IMR-90 (cell line): ENCODE measurements around the gene CHRNA1. TPM values are rescaled to one million over a fixed set of nuclear protein-coding genes. Genes with fewer than 3 reads are reported as not detected.

ENCODE experiments used
- ATAC-seq: fragments of 200-7000 bp; cut with Tn5 transposase; 2 replicates; pipeline ENCODE4 v1.9.1; 2020; ENCODE audit warnings: low read depth, mild to moderate bottlenecking, moderate library complexity
- BruUV-seq: library from RNA; stranded (reverse); fragments of 400-500 nt; replicated peaks from 2 replicates; lab custom pipeline; 2021; lab: Mats Ljungman, UMichigan
- CTCF ChIA-PET: fragments of 300-600 bp; formaldehyde crosslinking; extraction: SDS; loops from one replicate; lab custom pipeline; 2021; ENCODE audit warnings: antibody characterized with exemption; lab: Yijun Ruan, JAX
- POLR2A ChIA-PET: fragments of 300-600 bp; sonication (Branson Sonifier 250); formaldehyde crosslinking; loops from one replicate; lab custom pipeline; 2022; ENCODE audit warnings: antibody characterized with exemption; ENCODE audit not compliant: unreplicated experiment; lab: Charles Lee
- DNase-seq: peaks from one replicate; pipeline ENCODE4 v3.0.0; 2013
- H2AFZ ChIP-seq: replicated peaks from 2 replicates; pipeline ENCODE3; 2013; ENCODE audit warnings: low read length, mild to moderate bottlenecking; ENCODE audit not compliant: poor library complexity
- H2AK5ac ChIP-seq: 2 replicates; pipeline ENCODE4 v1.6.1; 2013; ENCODE audit warnings: low read depth, low read length, inconsistent platforms
- H2AK9ac ChIP-seq: replicated peaks from 2 replicates; pipeline ENCODE3; 2013; ENCODE audit warnings: mild to moderate bottlenecking, low read depth, low read length, moderate library complexity; ENCODE audit not compliant: poor library complexity
- H2BK120ac ChIP-seq: 2 replicates; pipeline ENCODE4 v1.6.1; 2013; ENCODE audit warnings: low read depth, low read length, inconsistent platforms
- H2BK15ac ChIP-seq: 3 replicates; pipeline ENCODE4 v1.6.1; 2013; ENCODE audit warnings: low read depth, low read length, inconsistent platforms
- H2BK20ac ChIP-seq: 2 replicates; pipeline ENCODE4 v1.6.1; 2013; ENCODE audit warnings: low read depth, mild to moderate bottlenecking, inconsistent platforms, low read length, moderate library complexity
- H2BK5ac ChIP-seq: 2 replicates; pipeline ENCODE4 v1.6.1; 2013; ENCODE audit warnings: mild to moderate bottlenecking, low read depth, low read length, inconsistent platforms; ENCODE audit not compliant: poor library complexity, severe bottlenecking
- H3K14ac ChIP-seq: replicated peaks from 2 replicates; pipeline ENCODE4 v1.6.1; 2013; ENCODE audit warnings: low read depth, low read length, inconsistent platforms
- H3K18ac ChIP-seq: 2 replicates; pipeline ENCODE4 v1.6.1; 2013; ENCODE audit warnings: low read depth, low read length, control low read depth
- H3K23ac ChIP-seq: 2 replicates; pipeline ENCODE4 v1.6.1; 2013; ENCODE audit warnings: low read depth, low read length, inconsistent platforms
- H3K27ac ChIP-seq: 2 replicates; pipeline ENCODE4 v1.5.1; 2013; ENCODE audit warnings: mild to moderate bottlenecking, control low read depth, low read length; ENCODE audit not compliant: insufficient read depth
- H3K27me3 ChIP-seq: 2 replicates; pipeline ENCODE4 v1.6.1; 2013; ENCODE audit warnings: low read length; ENCODE audit not compliant: control insufficient read depth, insufficient read depth
- H3K36me3 ChIP-seq: 2 replicates; pipeline ENCODE4 v1.6.1; 2013; ENCODE audit warnings: low read length, mixed read lengths; ENCODE audit not compliant: control insufficient read depth, insufficient read depth
- H3K4ac ChIP-seq: 2 replicates; pipeline ENCODE4 v1.6.1; 2013; ENCODE audit warnings: low read depth, low read length, inconsistent platforms
- H3K4me1 ChIP-seq: 2 replicates; pipeline ENCODE4 v1.6.1; 2013; ENCODE audit warnings: low read length, mixed read lengths; ENCODE audit not compliant: control insufficient read depth, insufficient read depth
- H3K4me2 ChIP-seq: 2 replicates; pipeline ENCODE4 v1.6.1; 2013; ENCODE audit warnings: low read depth, mild to moderate bottlenecking, control low read depth, low read length, moderate library complexity
- H3K4me3 ChIP-seq: 2 replicates; pipeline ENCODE4 v1.5.1; 2013; ENCODE audit warnings: low read depth, mild to moderate bottlenecking, control low read depth, low read length, moderate library complexity; ENCODE audit not compliant: insufficient read depth
- H3K56ac ChIP-seq: 2 replicates; pipeline ENCODE4 v1.6.1; 2013; ENCODE audit warnings: low read length, inconsistent platforms; ENCODE audit not compliant: insufficient read depth; ENCODE audit errors: extremely low read depth
- H3K79me1 ChIP-seq, 2 experiments: 2 replicates each; pipeline ENCODE4 v1.6.1; 2013; ENCODE audit warnings: low read length in 2 of 2, inconsistent platforms in 1 of 2, low read depth in 1 of 2
- H3K9ac ChIP-seq: 2 replicates; pipeline ENCODE4 v1.6.1; 2013; ENCODE audit warnings: low read depth, low read length, control low read depth
- H3K9me1 ChIP-seq: 2 replicates; pipeline ENCODE4 v1.6.1; 2013; ENCODE audit warnings: low read length, inconsistent platforms; ENCODE audit not compliant: insufficient read depth
- H3K9me3 ChIP-seq: 2 replicates; pipeline ENCODE4 v1.6.1; 2013; ENCODE audit warnings: low read length; ENCODE audit not compliant: control insufficient read depth, insufficient read depth
- H4K20me1 ChIP-seq: 2 replicates; pipeline ENCODE4 v1.6.1; 2013; ENCODE audit warnings: low read length, inconsistent platforms; ENCODE audit not compliant: insufficient read depth
- H4K5ac ChIP-seq: 2 replicates; pipeline ENCODE4 v1.6.1; 2013; ENCODE audit warnings: mild to moderate bottlenecking, low read depth, low read length, control low read depth
- H4K8ac ChIP-seq, 2 experiments: 2 replicates each; pipeline ENCODE4 v1.6.1; 2013; ENCODE audit warnings: low read depth in 2 of 2, low read length in 2 of 2, control low read depth in 1 of 2, inconsistent platforms in 1 of 2
- H4K91ac ChIP-seq: 2 replicates; pipeline ENCODE4 v1.6.1; 2013; ENCODE audit warnings: low read depth, low read length, inconsistent platforms; ENCODE audit not compliant: insufficient read depth
- CHD1 ChIP-seq: IDR thresholded peaks from 2 replicates; pipeline ENCODE4 v1.6.1; 2012; ENCODE audit warnings: low read depth, low read length, improper control_type of control experiment
- WGBS, 2 experiments: methylation state at CpG; one replicate each; pipeline versions ENCODE4 v1.1.5 to v1.1.7; 2013; ENCODE audit warnings: missing lambda C conversion rate in 2 of 2; ENCODE audit not compliant: insufficient read length in 1 of 2; ENCODE audit errors: extremely low coverage in 2 of 2; 5-methylcytosine and 5-hydroxymethylcytosine counted together
- dilution Hi-C: fragments of 300-500 bp; cut with HindIII; formaldehyde crosslinking; loops from one replicate; pipeline ENCODE4 v1.14.3; 2018; ENCODE audit warnings: low sequenced_read_pairs; ENCODE audit not compliant: unreplicated experiment
- in situ Hi-C: fragments of 300-500 bp; cut with MboI; formaldehyde crosslinking; loops from 3 replicates; pipeline ENCODE4 v1.14.3; 2019; ENCODE audit warnings: low sequenced_read_pairs, inconsistent platforms, mixed read lengths
- intact Hi-C: fragments of 100-400 bp; cut with micrococcal nuclease; formaldehyde crosslinking; loops from 2 replicates; pipeline ENCODE4 v1.10.0; 2022
- polyA plus RNA-seq, 3 experiments: library from polyadenylated mRNA; depleted of rRNA; stranded (reverse); fragments of >200 nt; gene quantifications; 2 replicates each; pipeline ENCODE4 v1.2.3, GENCODE V29; 2012; ENCODE audit warnings: low replicate concordance in 1 of 3
- total RNA-seq: library from RNA; depleted of rRNA; stranded (reverse); fragments of >200 nt; gene quantifications from 2 replicates; pipeline ENCODE4 v1.2.3, GENCODE V29; 2012
- TF ChIP-seq, protein P1 (sequence below): conservative IDR thresholded peaks from 2 replicates; pipeline ENCODE4 v1.5.1; 2012; ENCODE audit warnings: mild to moderate bottlenecking, low read depth, low read length, improper control_type of control experiment

Gene CHRNA1
- total and polyA plus RNA-seq, 2 of the 4 experiments (the other 2 are of a cell fraction): 0.75 to 0.90 TPM

DNA sequence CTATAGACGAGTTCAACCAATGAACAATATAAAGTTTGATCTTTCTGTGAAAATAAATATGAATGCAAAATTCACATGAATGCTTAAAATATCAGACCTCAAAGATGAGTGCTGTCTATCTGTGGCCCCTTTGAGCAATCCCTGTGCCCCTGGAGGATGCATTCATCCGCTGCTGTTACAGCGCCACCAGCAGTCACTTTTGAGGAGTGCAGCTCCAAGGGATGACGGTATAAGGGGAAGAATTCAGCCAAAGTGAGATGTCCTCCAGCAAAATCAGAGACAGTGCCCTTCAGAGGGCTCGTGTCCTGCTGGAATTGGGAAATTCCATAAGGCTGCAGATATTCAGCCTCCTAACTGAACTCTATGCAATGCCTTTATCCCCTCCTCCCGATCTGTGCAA lies 12.0 kb upstream of the CHRNA1 start:
- Histone ChIP-seq H3K36me3 (no peaks in the 10 kb centered on the region), H3K27me3 (no peaks in the 10 kb centered on the region), H2BK5ac (peak overlapping the region; percentile 48), H2AFZ (no peak overlapping the region), H2BK120ac (peak overlapping the region; percentile 97), H4K20me1 (no peaks in the 10 kb centered on the region), H3K14ac (peak overlapping the region; percentile 83), H3K56ac (no peak overlapping the region), H3K18ac (peak overlapping the region; percentile 87), H3K27ac (no peak overlapping the region; the same call in 1 of the 2 replicates), H3K79me1 (peaks cover 0 to 14% of the 10 kb centered on the region in 2 experiments; a peak in 2 of 4 replicates), H3K4me1 (peaks cover 47% of the 10 kb centered on the region), H3K4me2 (no peak overlapping the region), H2BK20ac (peak overlapping the region; percentile 94), H3K9me3 (no peaks in the 10 kb centered on the region), H4K8ac (peak overlapping the region; percentile 12 to 72; a peak in 1 of 4 replicates), H2AK5ac (peak overlapping the region; percentile 87; the same call in 1 of the 2 replicates), H3K4me3 (no peak overlapping the region), H4K91ac (peak overlapping the region; percentile 81), H3K23ac (0 out of 2 replicates have a peak overlapping the region, but pooled peaks have one; percentile 13), H2BK15ac (peak overlapping the region; percentile 49; the same call in 2 of the 3 replicates), H2AK9ac (no peak overlapping the region), H4K5ac (peak overlapping the region; percentile 5; the same call in 1 of the 2 replicates), H3K4ac (peak overlapping the region; percentile 98), H3K9ac (no peak overlapping the region), H3K9me1 (peaks cover 43% of the 10 kb centered on the region)
- intact Hi-C loops: no loop called here
- BruUV-seq: no TSS peak
- 95% methylated on average over 4 of the region's 6 CpGs; no CpG with 5 or more reads in 1 of the 2 experiments for WGBS, 2 experiments
- ATAC-seq (no peak), DNase-seq (no peak)
- no peak for TF ChIP-seq CHD1
- TF ChIP-seq, protein P1, sequence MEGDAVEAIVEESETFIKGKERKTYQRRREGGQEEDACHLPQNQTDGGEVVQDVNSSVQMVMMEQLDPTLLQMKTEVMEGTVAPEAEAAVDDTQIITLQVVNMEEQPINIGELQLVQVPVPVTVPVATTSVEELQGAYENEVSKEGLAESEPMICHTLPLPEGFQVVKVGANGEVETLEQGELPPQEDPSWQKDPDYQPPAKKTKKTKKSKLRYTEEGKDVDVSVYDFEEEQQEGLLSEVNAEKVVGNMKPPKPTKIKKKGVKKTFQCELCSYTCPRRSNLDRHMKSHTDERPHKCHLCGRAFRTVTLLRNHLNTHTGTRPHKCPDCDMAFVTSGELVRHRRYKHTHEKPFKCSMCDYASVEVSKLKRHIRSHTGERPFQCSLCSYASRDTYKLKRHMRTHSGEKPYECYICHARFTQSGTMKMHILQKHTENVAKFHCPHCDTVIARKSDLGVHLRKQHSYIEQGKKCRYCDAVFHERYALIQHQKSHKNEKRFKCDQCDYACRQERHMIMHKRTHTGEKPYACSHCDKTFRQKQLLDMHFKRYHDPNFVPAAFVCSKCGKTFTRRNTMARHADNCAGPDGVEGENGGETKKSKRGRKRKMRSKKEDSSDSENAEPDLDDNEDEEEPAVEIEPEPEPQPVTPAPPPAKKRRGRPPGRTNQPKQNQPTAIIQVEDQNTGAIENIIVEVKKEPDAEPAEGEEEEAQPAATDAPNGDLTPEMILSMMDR: 0 out of 2 replicates have a peak, but pooled peaks have one; percentile 24
- ChIA-PET CTCF (no interaction called here), POLR2A (no interaction called here)
- in situ Hi-C loops: loop anchor here (5.0 kb wide), 1 partner anchor 66 kb away; no protein-coding TSS in a partner anchor
- dilution Hi-C loops: no loop called here
